Endothelial cell of umbilical vein (primary cell): ENCODE data around the gene BMPR2. TPM values are rescaled to one million over a fixed set of nuclear protein-coding genes. Genes with fewer than 3 reads are reported as not detected.

Experiments
- BruUV-seq: library from RNA; stranded (reverse); fragments of 400-500 nt; replicated peaks from 2 replicates; lab custom pipeline; 2021; lab: Mats Ljungman, UMichigan
- CTCF ChIA-PET: fragments of 300-600, 350-600 bp; sonication (Branson Sonifier 250); formaldehyde crosslinking; loops from one replicate; lab custom pipeline; 2021; ENCODE audit warnings: antibody characterized with exemption, inconsistent platforms; lab: Charles Lee
- POLR2A ChIA-PET: fragments of 300-600, 350-600 bp; sonication (Branson Sonifier 250); formaldehyde crosslinking; loops from one replicate; lab custom pipeline; 2021; ENCODE audit warnings: antibody characterized with exemption, inconsistent platforms; lab: Charles Lee
- DNase-seq: peaks from one replicate; pipeline ENCODE4 v3.0.0-alpha.2; 2011; ENCODE audit warnings: low read depth, low spot score
- FAIRE-seq: peaks from 2 replicates; lab custom pipeline; 2011; peaks lifted over from hg19 to GRCh38; lab: Jason Lieb, UNC
- H2AFZ ChIP-seq: 2 replicates; pipeline ENCODE4 v1.6.0; 2012; ENCODE audit warnings: low read depth, low read length, control low read depth, inconsistent platforms
- H3K27ac ChIP-seq: 2 replicates; pipeline ENCODE4 v1.5.1; 2011; ENCODE audit warnings: low read depth, mild to moderate bottlenecking, control low read depth, low read length, moderate library complexity; ENCODE audit not compliant: insufficient read depth
- H3K27me3 ChIP-seq, 2 experiments: 2 replicates each; pipeline versions ENCODE4 v1.6.0 to v1.6.1; 2011; ENCODE audit warnings: low read length in 2 of 2, mixed read lengths in 1 of 2; ENCODE audit not compliant: control insufficient read depth in 2 of 2, insufficient read depth in 2 of 2
- H3K36me3 ChIP-seq, 2 experiments: 2 replicates in 1 of 2; 3 replicates in 1 of 2; pipeline ENCODE4 v1.5.1; 2011; ENCODE audit warnings: low read length in 2 of 2, mild to moderate bottlenecking in 1 of 2, moderate library complexity in 1 of 2; ENCODE audit not compliant: control insufficient read depth in 2 of 2, insufficient read depth in 2 of 2; ENCODE audit errors: extremely low read depth in 1 of 2
- H3K4me1 ChIP-seq: 3 replicates; pipeline ENCODE4 v1.5.1; 2011; ENCODE audit warnings: mild to moderate bottlenecking, low read length; ENCODE audit not compliant: control insufficient read depth, insufficient read depth; ENCODE audit errors: extremely low read depth
- H3K4me2 ChIP-seq: 2 replicates; pipeline ENCODE4 v1.6.1; 2011; ENCODE audit warnings: low read length, control low read depth, mixed read lengths; ENCODE audit not compliant: insufficient read depth
- H3K4me3 ChIP-seq, 3 experiments: fragments of 200-600 bp in 1 of 3; sonication (generic), shearing (Covaris generic) in 1 of 3; replicated peaks in 1 of 3; 2 replicates each; pipeline ENCODE4 v1.5.1; 2011 to 2016; ENCODE audit warnings: control low read depth in 3 of 3, low read length in 3 of 3, mild to moderate bottlenecking in 2 of 3, inconsistent platforms in 1 of 3, low read depth in 1 of 3, moderate library complexity in 1 of 3; ENCODE audit not compliant: insufficient read depth in 1 of 3
- H3K79me2 ChIP-seq: 2 replicates; pipeline ENCODE4 v1.6.0; 2012; ENCODE audit warnings: low read length, inconsistent platforms; ENCODE audit not compliant: control insufficient read depth, insufficient read depth
- H3K9ac ChIP-seq: replicated peaks from 2 replicates; pipeline ENCODE3; 2011; ENCODE audit warnings: low read length, control low read depth; ENCODE audit not compliant: insufficient read depth; ENCODE audit errors: extremely low read depth
- H3K9me1 ChIP-seq: replicated peaks from 3 replicates; pipeline ENCODE4 v1.6.0; 2011; ENCODE audit warnings: mild to moderate bottlenecking, low read length; ENCODE audit not compliant: control insufficient read depth, insufficient read depth; ENCODE audit errors: extremely low read depth
- H3K9me3 ChIP-seq: replicated peaks from 2 replicates; pipeline ENCODE4 v1.5.1; 2012; ENCODE audit warnings: low read length, inconsistent platforms; ENCODE audit not compliant: control insufficient read depth, insufficient read depth
- H4K20me1 ChIP-seq: replicated peaks from 2 replicates; pipeline ENCODE3; 2011; ENCODE audit warnings: mild to moderate bottlenecking, low read length; ENCODE audit not compliant: control insufficient read depth, insufficient read depth; ENCODE audit errors: extremely low read depth
- CTCF ChIP-seq, 2 donors: IDR thresholded peaks; 1 replicate in 1 of 2; 2 replicates in 1 of 2; pipeline ENCODE4 v1.5.1; 2011; ENCODE audit warnings: low read length in 2 of 2, mild to moderate bottlenecking in 2 of 2, moderate library complexity in 2 of 2, control low read depth in 1 of 2, inconsistent platforms in 1 of 2, low read depth in 1 of 2; ENCODE audit not compliant: insufficient read depth in 1 of 2; ENCODE audit errors: extremely low read depth in 1 of 2
- EZH2 ChIP-seq: IDR thresholded peaks from 2 replicates; pipeline ENCODE4 v1.6.1; 2012; ENCODE audit warnings: borderline replicate concordance, low read depth, mild to moderate bottlenecking, moderate library complexity, low read length, inconsistent platforms; ENCODE audit not compliant: severe bottlenecking
- FOS ChIP-seq: IDR thresholded peaks from 2 replicates; pipeline ENCODE4 v1.6.1; 2011; ENCODE audit warnings: mild to moderate bottlenecking, low read length, moderate library complexity, borderline replicate concordance; ENCODE audit not compliant: insufficient read depth
- GATA2 ChIP-seq: IDR thresholded peaks from 2 replicates; pipeline ENCODE4 v1.7.0; 2011; ENCODE audit warnings: low read depth, mild to moderate bottlenecking, moderate library complexity, mixed read lengths, low read length; ENCODE audit not compliant: insufficient read length, insufficient read depth
- JUN ChIP-seq: IDR thresholded peaks from 2 replicates; pipeline ENCODE4 v1.6.1; 2011; ENCODE audit warnings: borderline replicate concordance, low read depth; ENCODE audit not compliant: insufficient read length, insufficient read depth
- MAX ChIP-seq: IDR thresholded peaks from 2 replicates; pipeline ENCODE4 v1.6.1; 2011; ENCODE audit not compliant: insufficient read depth, insufficient read length
- MYC ChIP-seq: IDR thresholded peaks from one replicate; pipeline ENCODE4 v1.6.1; 2011; ENCODE audit warnings: mild to moderate bottlenecking, low read depth, low read length
- POLR2A ChIP-seq: IDR thresholded peaks from 2 replicates; pipeline ENCODE4 v1.6.1; 2012; ENCODE audit warnings: low read depth, mild to moderate bottlenecking, control low read depth, low read length
- POLR2AphosphoS5 ChIP-seq: IDR thresholded peaks from 2 replicates; pipeline ENCODE4 v1.6.1; 2012; ENCODE audit warnings: low read depth, mild to moderate bottlenecking, control low read depth, low read length, moderate library complexity; ENCODE audit not compliant: insufficient read depth
- dilution Hi-C: fragments of 300-500 bp; cut with MboI; formaldehyde crosslinking; loops from one replicate; pipeline ENCODE4 v1.15.0; 2019; ENCODE audit warnings: low sequenced_read_pairs; ENCODE audit not compliant: extremely low pct_ligation_motif_present
- intact Hi-C: fragments of 100-400 bp; cut with micrococcal nuclease; formaldehyde crosslinking; loops from one replicate; pipeline ENCODE4 v1.10.0; 2022
- polyA plus RNA-seq, 4 experiments: library from polyadenylated mRNA; depleted of rRNA in 3 of 4; stranded (reverse) in 3 of 4; unstranded in 1 of 4; fragments of >200 nt; gene quantifications; 2 replicates each; pipeline versions ENCODE4 v1.2.1 to v1.2.3, GENCODE V29; 2011 to 2012; ENCODE audit warnings: missing spikeins in 1 of 4
- total RNA-seq: library from RNA; stranded (reverse); gene quantifications from 2 replicates; pipeline ENCODE4 v1.2.3, GENCODE V29; 2021

Gene BMPR2
- total and polyA plus RNA-seq, 2 donors (not counting 3 experiments of a cell fraction or from before 2014, with no cell fraction given), result 35.8 to 113 TPM

GRCh38 chr2:202510911-202511310 lies 134.8 kb downstream of the BMPR2 start:
- DNase-seq, result no peak
- Histone ChIP-seq H3K36me3 (peaks cover 0 to 5% of the 10 kb centered on the region in 2 experiments), H3K9me3 (no peaks in the 10 kb centered on the region), H3K27ac (no peak overlapping the region), H3K27me3 (no peaks in the 10 kb centered on the region), H3K4me2 (no peak overlapping the region), H3K4me3 (no peak overlapping the region), H2AFZ (no peak overlapping the region), H3K4me1 (no peaks in the 10 kb centered on the region), H3K9ac (no peak overlapping the region), H3K9me1 (no peaks in the 10 kb centered on the region), H4K20me1 (no peaks in the 10 kb centered on the region), H3K79me2 (peaks cover 21% of the 10 kb centered on the region)
- BruUV-seq, result no TSS peak
- TF ChIP-seq FOS, result no peak
- TF ChIP-seq MYC, result no peak
- TF ChIP-seq POLR2A, result no peak
- no peak for TF ChIP-seq CTCF (IDR thresholded peaks at IDR 0.05; ENCODE audit: extremely low read depth in 1 of 2, insufficient read depth in 1 of 2, low read depth in 1 of 2, low read length in 2 of 2)
- no peak for TF ChIP-seq JUN
- no peak for TF ChIP-seq EZH2
- no peak for TF ChIP-seq POLR2AphosphoS5
- no peak for TF ChIP-seq GATA2
- TF ChIP-seq MAX, result no peak
- FAIRE-seq, result no peak
- dilution Hi-C loops (no loop called here), intact Hi-C loops (no loop called here)
- CTCF ChIA-PET, result no interaction called here
- POLR2A ChIA-PET, result no interaction called here
